GM19023 (cell line): Measurements from ENCODE around the gene BUD13.
"Not testable (repeated sequence)": the region's sequence is repeated elsewhere in the genome, so short reads cannot be mapped to it uniquely, and the experiment has no call there.

ENCODE experiments used
- ATAC-seq: cut with Tn5 transposase; IDR thresholded peaks from one replicate; pipeline ENCODE4 v1.9.1; 2021; ENCODE audit warnings: mild to moderate bottlenecking, moderate library complexity; ENCODE audit not compliant: unreplicated experiment

Gene BUD13, protein sequence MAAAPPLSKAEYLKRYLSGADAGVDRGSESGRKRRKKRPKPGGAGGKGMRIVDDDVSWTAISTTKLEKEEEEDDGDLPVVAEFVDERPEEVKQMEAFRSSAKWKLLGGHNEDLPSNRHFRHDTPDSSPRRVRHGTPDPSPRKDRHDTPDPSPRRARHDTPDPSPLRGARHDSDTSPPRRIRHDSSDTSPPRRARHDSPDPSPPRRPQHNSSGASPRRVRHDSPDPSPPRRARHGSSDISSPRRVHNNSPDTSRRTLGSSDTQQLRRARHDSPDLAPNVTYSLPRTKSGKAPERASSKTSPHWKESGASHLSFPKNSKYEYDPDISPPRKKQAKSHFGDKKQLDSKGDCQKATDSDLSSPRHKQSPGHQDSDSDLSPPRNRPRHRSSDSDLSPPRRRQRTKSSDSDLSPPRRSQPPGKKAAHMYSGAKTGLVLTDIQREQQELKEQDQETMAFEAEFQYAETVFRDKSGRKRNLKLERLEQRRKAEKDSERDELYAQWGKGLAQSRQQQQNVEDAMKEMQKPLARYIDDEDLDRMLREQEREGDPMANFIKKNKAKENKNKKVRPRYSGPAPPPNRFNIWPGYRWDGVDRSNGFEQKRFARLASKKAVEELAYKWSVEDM

GRCh38 chr11:116772443-116773202, at the start of gene BUD13:
Gene BUD13 (minus strand): TSS chr11:116772987. CDS start chr11:116772964, 23 bp downstream.
- ATAC-seq: peak; percentile 89

DNA sequence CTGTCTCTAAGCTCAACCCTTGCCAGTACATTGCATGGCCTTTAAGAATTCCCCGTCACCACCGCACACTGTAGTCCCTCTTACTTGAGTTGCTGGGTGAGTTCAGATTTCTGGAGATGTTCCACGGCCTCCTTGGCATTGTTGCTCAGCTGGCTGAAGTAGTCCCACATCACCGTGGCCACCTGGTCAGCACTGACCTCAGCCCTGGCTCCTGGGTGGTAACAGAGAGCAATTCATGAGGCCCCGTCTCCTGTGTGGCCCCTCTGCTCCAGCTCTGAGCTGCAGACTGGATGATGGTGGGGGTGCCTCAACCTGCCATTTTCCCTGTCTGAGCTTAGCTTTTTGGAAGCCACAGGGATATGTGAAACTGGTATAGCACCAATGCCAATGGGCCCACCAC, 49.8 kb upstream of the BUD13 start:
- no peak for ATAC-seq

GRCh38 chr11:116821050-116821918, 48.5 kb upstream of the BUD13 start:
- no peak for ATAC-seq

GRCh38 chr11:116819049-116819448, 46.3 kb upstream of the BUD13 start:
- ATAC-seq: no peak

DNA sequence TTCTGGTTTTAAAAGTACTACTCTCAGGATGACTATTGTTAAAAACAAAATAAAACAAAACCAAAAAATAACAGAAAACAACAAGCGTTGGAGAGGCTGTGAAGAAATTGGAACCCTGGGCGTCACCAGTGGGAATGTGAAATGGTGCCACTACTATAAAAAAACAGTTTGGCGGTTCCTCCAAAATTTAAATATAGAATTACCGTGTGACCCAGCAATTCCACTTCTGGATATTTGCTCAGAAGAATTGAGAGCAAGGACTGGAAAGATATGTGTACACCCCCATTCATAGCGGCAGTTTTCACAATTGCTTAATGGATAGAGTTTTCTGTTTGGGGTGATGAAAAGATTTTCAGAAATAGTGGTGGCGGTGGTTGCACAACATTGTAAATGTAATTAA, 41.7 kb upstream of the BUD13 start:
- ATAC-seq: no peak

DNA sequence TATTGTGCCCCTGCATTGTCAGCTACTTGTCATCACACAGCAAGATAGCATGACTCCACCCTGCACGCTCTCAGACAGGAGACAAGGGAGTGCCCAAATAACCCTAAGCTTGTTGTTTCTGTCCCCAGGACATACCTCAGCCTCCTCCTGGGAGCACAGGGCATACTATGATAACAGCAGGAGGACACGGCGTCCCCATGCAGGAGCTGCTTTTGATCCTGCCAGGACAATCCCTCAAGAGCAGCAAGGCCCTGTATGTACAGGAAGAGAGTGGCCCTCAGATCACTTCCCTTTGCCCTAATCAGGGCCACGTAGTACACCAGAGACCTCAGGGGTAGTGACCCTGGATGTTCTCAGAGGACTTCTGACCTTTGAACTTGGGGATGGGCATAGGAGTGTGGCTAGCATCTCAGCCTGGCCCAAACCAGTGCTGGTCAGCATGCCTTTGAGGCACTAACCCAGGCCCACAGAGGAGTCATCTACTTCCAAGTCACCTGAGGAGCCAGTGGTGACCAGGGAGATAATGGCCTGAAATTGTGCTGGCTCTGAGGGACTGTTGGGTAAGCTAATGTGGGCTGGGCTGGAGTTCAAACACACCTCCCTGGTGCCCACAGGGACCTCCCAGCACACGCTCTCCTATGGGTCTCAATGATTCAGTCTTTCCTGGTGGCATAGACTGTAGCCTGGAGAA, 41.1 kb upstream of the BUD13 start:
- no peak for ATAC-seq

DNA sequence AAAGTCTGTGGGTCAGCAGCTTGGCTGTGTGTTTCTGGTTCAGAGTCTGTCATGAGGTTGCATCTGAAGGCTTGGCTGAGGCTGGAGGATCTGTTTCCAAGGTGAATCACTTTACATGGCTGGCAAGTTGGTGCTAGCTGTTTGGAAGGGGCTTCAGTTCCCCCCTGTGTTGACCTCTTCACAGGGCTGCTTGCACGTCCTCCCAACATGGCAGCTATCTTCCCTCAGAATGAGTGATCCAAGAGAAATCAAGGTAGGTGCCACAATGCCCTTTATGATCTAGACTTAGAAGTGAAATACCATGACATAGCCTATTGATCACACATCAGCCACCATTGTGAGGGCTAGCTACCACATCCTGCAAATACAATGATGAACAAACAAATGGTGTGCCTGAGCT, 40.4 kb upstream of the BUD13 start:
- no peak for ATAC-seq

- no peak for ATAC-seq
Measured at GRCh38 chr11:116812109-116812508, 39.3 kb upstream of the BUD13 start.

DNA sequence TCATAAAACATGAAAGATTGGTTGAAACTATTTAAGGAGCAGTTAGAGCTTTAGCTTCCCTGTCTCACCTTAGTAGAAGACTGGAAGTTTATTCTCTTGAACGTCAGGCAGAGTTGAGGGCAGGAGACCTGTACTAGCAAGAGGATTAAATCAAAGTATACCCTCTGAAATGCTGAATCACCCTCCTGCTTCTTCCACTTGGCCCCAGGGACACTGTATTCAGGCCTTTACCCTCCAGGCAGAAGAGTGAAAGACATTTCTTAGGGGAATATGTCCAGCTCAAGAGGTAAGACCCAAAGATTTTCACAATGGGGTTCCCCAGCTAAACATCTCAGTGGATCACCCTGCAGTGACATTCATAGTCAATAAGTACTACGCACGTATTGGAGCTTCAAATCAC, 38.4 kb upstream of the BUD13 start:
- no peak for ATAC-seq

GRCh38 chr11:116808262-116809175, 35.7 kb upstream of the BUD13 start:
- ATAC-seq: no peak

DNA sequence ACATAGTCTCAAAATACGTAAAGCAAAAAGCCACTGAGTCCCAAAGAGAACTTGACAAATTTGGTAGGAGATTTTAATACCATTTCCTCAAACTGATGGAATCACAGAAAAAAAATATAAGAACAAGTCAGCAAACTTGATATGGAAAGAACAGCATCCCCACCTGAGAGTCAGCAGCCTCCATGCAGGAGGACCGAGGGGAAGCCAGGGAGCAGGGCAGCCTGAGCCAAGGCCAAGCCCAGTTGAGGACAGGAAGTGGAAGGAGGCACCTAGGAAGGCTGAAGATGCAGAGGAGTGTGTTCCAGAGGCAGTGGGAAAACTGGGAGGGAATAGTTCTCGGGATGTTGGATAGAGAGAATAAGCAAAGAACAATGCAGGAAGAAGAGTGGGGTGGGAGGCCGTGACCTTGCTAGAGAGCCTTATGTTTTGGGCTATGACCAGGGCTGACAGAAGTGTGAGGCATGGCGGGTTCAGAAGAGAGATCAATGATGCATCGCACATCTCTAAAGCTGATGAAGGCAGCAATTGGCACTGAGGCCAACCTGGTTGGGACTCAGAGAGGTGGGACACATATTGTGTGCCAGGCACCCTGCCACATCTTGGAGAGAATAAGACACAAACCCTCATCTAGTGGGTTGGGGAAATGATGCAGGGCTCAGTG, 34.9 kb upstream of the BUD13 start:
- ATAC-seq: no peak

- ATAC-seq: no peak
Measured at GRCh38 chr11:116804001-116804400, 31.2 kb upstream of the BUD13 start.

GRCh38 chr11:116801662-116802061, 28.9 kb upstream of the BUD13 start:
- ATAC-seq: not testable (repeated sequence)

GRCh38 chr11:116800610-116801009, 27.8 kb upstream of the BUD13 start:
- no peak for ATAC-seq

GRCh38 chr11:116798368-116798767, 25.6 kb upstream of the BUD13 start:
- no peak for ATAC-seq

GRCh38 chr11:116797816-116798215, 25.0 kb upstream of the BUD13 start:
- no peak for ATAC-seq

DNA sequence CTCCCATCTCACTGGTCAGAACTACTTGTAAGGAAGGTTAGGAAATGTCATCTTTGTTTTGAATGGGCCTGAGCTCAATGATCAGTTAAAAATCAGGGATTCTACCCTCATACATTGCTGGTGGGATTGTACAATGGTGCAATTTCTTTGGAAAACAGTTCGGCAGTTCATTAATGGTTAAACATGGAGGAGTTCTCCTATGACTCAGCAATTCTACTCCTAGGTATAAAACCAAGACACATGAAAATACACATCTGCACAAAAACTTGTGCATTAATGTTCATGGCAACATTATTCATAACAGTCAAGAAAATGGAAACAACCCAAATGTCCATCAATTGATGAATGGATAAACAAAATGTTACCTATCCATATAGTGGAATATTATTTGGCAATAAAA, 23.8 kb upstream of the BUD13 start:
- no peak for ATAC-seq

- no peak for ATAC-seq
Measured at GRCh38 chr11:116794851-116795250, 22.1 kb upstream of the BUD13 start.

DNA sequence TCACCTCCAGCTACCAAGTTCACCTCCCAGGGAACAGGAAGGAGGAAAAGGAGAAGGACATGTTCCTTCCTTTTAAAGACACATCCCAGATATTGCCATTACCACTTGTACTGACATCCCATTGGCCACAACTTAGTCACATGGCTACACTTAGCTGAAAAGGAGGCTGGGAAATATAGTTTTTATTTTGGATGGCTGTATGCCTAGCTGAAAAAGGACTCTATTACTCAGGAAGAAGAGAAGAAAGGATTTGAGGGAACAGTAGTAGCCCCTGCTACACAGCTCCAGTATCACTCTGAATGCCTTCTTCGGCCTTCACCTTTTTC, 20.9 kb upstream of the BUD13 start:
- no peak for ATAC-seq
